Limb (tissue), 2 donors: ENCODE results near the gene ECM1.
A peak's percentile ranks its signal among the peaks of the same experiment; 100 is the strongest.

Source experiments
- DNase-seq, 2 donors: peaks; one replicate each; pipeline ENCODE4 v3.0.0-alpha.2; 2016; ENCODE audit errors: extremely low spot score in 2 of 2

ECM1 gene

GRCh38 chr1:150543500-150544143 lies 35.7 kb downstream of the ECM1 start:
- DNase-seq = no peak

GRCh38 chr1:150544204-150544603 lies 36.3 kb downstream of the ECM1 start:
- no peak for DNase-seq

- no peak for DNase-seq
These were observed 37.6 kb downstream of the ECM1 start for GRCh38 chr1:150545486-150546032.

- no peak for DNase-seq
These were observed 38.5 kb downstream of the ECM1 start for GRCh38 chr1:150546294-150546937.

GRCh38 chr1:150548324-150548631 lies 40.4 kb downstream of the ECM1 start:
- DNase-seq = no peak

- DNase-seq = peak in 1 of 2 donors; percentile 84
These were observed 41.0 kb downstream of the ECM1 start, which contains the start of gene ADAMTSL4 for GRCh38 chr1:150548632-150549495. ADAMTSL4 (plus strand) TSS chr1:150549408; CDS start chr1:150552289, 2,881 bp downstream.

GRCh38 chr1:150549496-150550221 lies 41.8 kb downstream of the ECM1 start:
- DNase-seq = no peak

GRCh38 chr1:150550222-150551050 lies 42.5 kb downstream of the ECM1 start:
- DNase-seq = peak in 1 of 2 donors; percentile 69

GRCh38 chr1:150551051-150551783 lies 43.3 kb downstream of the ECM1 start:
- DNase-seq = no peak

GRCh38 chr1:150551784-150552127 lies 43.8 kb downstream of the ECM1 start:
- DNase-seq = no peak

GRCh38 chr1:150552128-150552910 lies 44.4 kb downstream of the ECM1 start:
- peak in 1 of 2 donors; percentile 68 for DNase-seq

GRCh38 chr1:150552911-150553289 lies 45.0 kb downstream of the ECM1 start:
- no peak for DNase-seq

GRCh38 chr1:150553392-150554085 lies 45.6 kb downstream of the ECM1 start:
- DNase-seq = no peak

- DNase-seq = no peak
These were observed 46.2 kb downstream of the ECM1 start for GRCh38 chr1:150554086-150554452.

- no peak for DNase-seq
These were observed 47.5 kb downstream of the ECM1 start for GRCh38 chr1:150555198-150555970.

GRCh38 chr1:150555971-150556865 lies 48.3 kb downstream of the ECM1 start:
- DNase-seq = peak in 1 of 2 donors; percentile 26
